Lower lobe of right lung (tissue), 2 donors: ENCODE measurements around the gene CCL20. TPM values are rescaled to one million over a fixed set of nuclear protein-coding genes. Genes with fewer than 3 reads are reported as not detected.

ENCODE experiments used
- ATAC-seq, 2 donors: fragments of 200-7000 bp; cut with Tn5 transposase; one replicate each; pipeline ENCODE4 v1.9.1; 2020 to 2022; ENCODE audit warnings: mild to moderate bottlenecking in 2 of 2, moderate library complexity in 2 of 2
- DNase-seq: peaks from one replicate; pipeline ENCODE4 v3.0.0-alpha.2; 2020
- H3K27ac ChIP-seq: fragments of 200-600 bp; one replicate; pipeline ENCODE4 v1.8.0; 2022
- H3K27me3 ChIP-seq: fragments of 200-600 bp; one replicate; pipeline ENCODE4 v1.8.0; 2022; ENCODE audit warnings: low read depth
- H3K36me3 ChIP-seq: fragments of 200-600 bp; one replicate; pipeline ENCODE4 v1.8.0; 2022; ENCODE audit warnings: mild to moderate bottlenecking
- H3K4me1 ChIP-seq: fragments of 200-600 bp; one replicate; pipeline ENCODE4 v1.8.0; 2022
- H3K4me3 ChIP-seq: fragments of 200-600 bp; one replicate; pipeline ENCODE4 v1.8.0; 2022; ENCODE audit warnings: mild to moderate bottlenecking
- H3K9me3 ChIP-seq: fragments of 200-600 bp; one replicate; pipeline ENCODE4 v1.8.0; 2022
- CTCF ChIP-seq: fragments of 200-600 bp; IDR thresholded peaks from one replicate; pipeline ENCODE4 v1.8.0; 2022; ENCODE audit warnings: antibody characterized with exemption, mild to moderate bottlenecking
- intact Hi-C: fragments of 100-400 bp; cut with DNase I; formaldehyde crosslinking; loops from one replicate; pipeline ENCODE4 v1.11.0; 2022
- total RNA-seq: library from RNA; stranded (reverse); fragmentation: NEBNext Ultra II Directional; extraction: Animal tissue kit (Norgen Biotek cat#: 25700); gene quantifications from one replicate; pipeline ENCODE4 v1.2.1, GENCODE V29; 2021
- donor health status: DM: no; HTN: yes; CAD: no; lungs with severe emphysema.

Gene CCL20
- total RNA-seq, 1 donor from 2014 or later: 1.6 TPM

DNA sequence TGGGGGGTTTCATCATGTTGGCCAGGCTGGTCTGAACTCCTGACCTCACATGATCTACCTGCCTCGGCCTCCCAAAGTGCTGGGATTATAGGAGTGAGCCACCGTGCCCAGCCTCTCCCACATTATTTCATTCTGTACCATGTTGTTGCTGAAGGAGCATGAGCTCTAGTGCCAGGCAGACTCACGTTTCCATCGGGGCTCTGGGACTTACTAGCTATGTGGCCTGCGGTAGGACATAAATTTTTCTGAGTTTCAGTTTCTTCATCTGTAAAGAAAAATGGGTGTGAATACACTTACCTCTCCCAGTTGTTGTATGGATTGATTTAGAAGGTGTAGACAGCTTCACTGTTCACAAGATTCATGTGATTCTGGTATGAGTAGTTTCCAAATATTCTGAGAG lies 30.8 kb upstream of the CCL20 start:
- Histone ChIP-seq H3K4me1 (peaks cover 4% of the 10 kb centered on the region), H3K36me3 (no peaks in the 10 kb centered on the region), H3K9me3 (no peaks in the 10 kb centered on the region), H3K4me3 (peak overlapping the region; percentile 39), H3K27me3 (no peaks in the 10 kb centered on the region), H3K27ac (no peak overlapping the region)
- TF ChIP-seq CTCF: no peak
- intact Hi-C loops: no loop called here
- DNase-seq: no peak
- peak in 1 of 2 donors; percentile 27 for ATAC-seq

DNA sequence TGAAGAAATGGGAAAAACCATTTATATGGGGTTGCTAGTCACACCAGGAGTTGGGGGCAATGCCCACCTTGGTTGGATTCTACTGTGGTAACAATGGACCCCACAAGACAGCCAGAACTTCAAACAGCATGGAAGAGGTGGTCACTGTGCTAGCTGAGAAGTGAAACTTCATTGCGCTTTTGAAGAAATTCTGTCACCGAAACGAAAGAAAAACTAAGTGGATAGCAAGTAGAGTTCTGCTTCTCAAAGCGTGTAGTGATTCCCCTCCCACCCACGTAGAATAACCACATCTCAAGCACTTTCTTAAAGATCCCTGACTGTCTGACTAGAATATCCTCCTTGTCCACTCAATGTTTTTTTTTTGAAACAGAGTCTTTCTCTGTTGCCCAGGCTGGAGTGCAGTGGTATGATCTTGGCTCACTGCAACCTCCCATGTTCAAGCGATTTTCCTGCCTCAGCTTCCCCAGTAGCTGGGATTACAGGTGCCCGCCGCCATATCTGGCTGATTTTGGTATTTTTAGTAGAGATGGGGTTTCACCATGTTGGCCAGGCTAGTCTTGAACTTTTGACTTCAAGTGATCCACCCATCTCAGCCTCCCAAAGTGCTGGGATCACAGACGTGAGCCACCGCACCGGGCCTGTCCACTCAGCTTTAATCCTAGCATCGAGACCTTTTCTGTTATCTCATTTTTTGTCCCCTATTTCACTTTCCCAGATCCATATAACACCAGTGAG lies 30.1 kb upstream of the CCL20 start:
- H3K27ac ChIP-seq: peak overlapping the region; percentile 68
- peak overlapping the region; percentile 39 for H3K4me3 ChIP-seq
- intact Hi-C loops: no loop called here
- DNase-seq (no peak), ATAC-seq (peak; percentile 69 to 71)
- TF ChIP-seq CTCF: no peak
- H3K4me1 ChIP-seq: peaks cover 4% of the 10 kb centered on the region
- no peaks in the 10 kb centered on the region for H3K9me3 ChIP-seq
- H3K36me3 ChIP-seq: no peaks in the 10 kb centered on the region
- H3K27me3 ChIP-seq: no peaks in the 10 kb centered on the region

- intact Hi-C loops: no loop called here
- Histone ChIP-seq H3K36me3 (no peaks in the 10 kb centered on the region), H3K27ac (no peak overlapping the region), H3K27me3 (no peaks in the 10 kb centered on the region), H3K9me3 (no peaks in the 10 kb centered on the region), H3K4me1 (peaks cover 4% of the 10 kb centered on the region), H3K4me3 (no peak overlapping the region)
- DNase-seq: no peak
- peak in 1 of 2 donors; percentile 33 for ATAC-seq
- TF ChIP-seq CTCF: no peak
These were observed 28.3 kb upstream of the CCL20 start for GRCh38 chr2:227785293-227785692.

- DNase-seq (no peak), ATAC-seq (no peak)
- no peak overlapping the region for H3K27ac ChIP-seq
- no peak overlapping the region for H3K4me3 ChIP-seq
- TF ChIP-seq CTCF: no peak
- no peaks in the 10 kb centered on the region for H3K36me3 ChIP-seq
- no peaks in the 10 kb centered on the region for H3K9me3 ChIP-seq
- intact Hi-C loops: no loop called here
- no peaks in the 10 kb centered on the region for H3K27me3 ChIP-seq
- peaks cover 4% of the 10 kb centered on the region for H3K4me1 ChIP-seq
These were observed 25.1 kb upstream of the CCL20 start for GRCh38 chr2:227788561-227789018.

- no peak for TF ChIP-seq CTCF
- Histone ChIP-seq H3K27me3 (no peaks in the 10 kb centered on the region), H3K36me3 (no peaks in the 10 kb centered on the region), H3K27ac (no peak overlapping the region), H3K9me3 (no peaks in the 10 kb centered on the region), H3K4me1 (peaks cover 4% of the 10 kb centered on the region), H3K4me3 (no peak overlapping the region)
- intact Hi-C loops: no loop called here
- DNase-seq: no peak
- ATAC-seq: no peak
These were observed 23.8 kb upstream of the CCL20 start for GRCh38 chr2:227789803-227790202.
